ENCODE results near the gene FUCA1.

- TF ChIP-seq CTCF (IDR thresholded peaks at IDR 0.05; ENCODE audit: low read depth, low read length) (no peak), EZH2phosphoT487 (IDR thresholded peaks at IDR 0.05; ENCODE audit: low read depth) (no peak)
Observed at GRCh38 chr1:23908453-23909341, 40.6 kb upstream of the FUCA1 start.
